IMR-90 (cell line): ENCODE results near the gene VPS8. TPM values are rescaled to one million over a fixed set of nuclear protein-coding genes. Genes with fewer than 3 reads are reported as not detected.

Experiments used
- ATAC-seq: fragments of 200-7000 bp; cut with Tn5 transposase; 2 replicates; pipeline ENCODE4 v1.9.1; 2020; ENCODE audit warnings: low read depth, mild to moderate bottlenecking, moderate library complexity
- BruUV-seq: library from RNA; stranded (reverse); fragments of 400-500 nt; replicated peaks from 2 replicates; lab custom pipeline; 2021; lab: Mats Ljungman, UMichigan
- CTCF ChIA-PET: fragments of 300-600 bp; formaldehyde crosslinking; extraction: SDS; loops from one replicate; lab custom pipeline; 2021; ENCODE audit warnings: antibody characterized with exemption; lab: Yijun Ruan, JAX
- POLR2A ChIA-PET: fragments of 300-600 bp; sonication (Branson Sonifier 250); formaldehyde crosslinking; loops from one replicate; lab custom pipeline; 2022; ENCODE audit warnings: antibody characterized with exemption; ENCODE audit not compliant: unreplicated experiment; lab: Charles Lee
- DNase-seq: peaks from one replicate; pipeline ENCODE4 v3.0.0; 2013
- H2AFZ ChIP-seq: replicated peaks from 2 replicates; pipeline ENCODE3; 2013; ENCODE audit warnings: low read length, mild to moderate bottlenecking; ENCODE audit not compliant: poor library complexity
- H2AK5ac ChIP-seq: 2 replicates; pipeline ENCODE4 v1.6.1; 2013; ENCODE audit warnings: low read depth, low read length, inconsistent platforms
- H2AK9ac ChIP-seq: replicated peaks from 2 replicates; pipeline ENCODE3; 2013; ENCODE audit warnings: mild to moderate bottlenecking, low read depth, low read length, moderate library complexity; ENCODE audit not compliant: poor library complexity
- H2BK120ac ChIP-seq: 2 replicates; pipeline ENCODE4 v1.6.1; 2013; ENCODE audit warnings: low read depth, low read length, inconsistent platforms
- H2BK15ac ChIP-seq: 3 replicates; pipeline ENCODE4 v1.6.1; 2013; ENCODE audit warnings: low read depth, low read length, inconsistent platforms
- H2BK20ac ChIP-seq: 2 replicates; pipeline ENCODE4 v1.6.1; 2013; ENCODE audit warnings: low read depth, mild to moderate bottlenecking, inconsistent platforms, low read length, moderate library complexity
- H2BK5ac ChIP-seq: 2 replicates; pipeline ENCODE4 v1.6.1; 2013; ENCODE audit warnings: mild to moderate bottlenecking, low read depth, low read length, inconsistent platforms; ENCODE audit not compliant: poor library complexity, severe bottlenecking
- H3K14ac ChIP-seq: replicated peaks from 2 replicates; pipeline ENCODE4 v1.6.1; 2013; ENCODE audit warnings: low read depth, low read length, inconsistent platforms
- H3K18ac ChIP-seq: 2 replicates; pipeline ENCODE4 v1.6.1; 2013; ENCODE audit warnings: low read depth, low read length, control low read depth
- H3K23ac ChIP-seq: 2 replicates; pipeline ENCODE4 v1.6.1; 2013; ENCODE audit warnings: low read depth, low read length, inconsistent platforms
- H3K27ac ChIP-seq: 2 replicates; pipeline ENCODE4 v1.5.1; 2013; ENCODE audit warnings: mild to moderate bottlenecking, control low read depth, low read length; ENCODE audit not compliant: insufficient read depth
- H3K27me3 ChIP-seq: 2 replicates; pipeline ENCODE4 v1.6.1; 2013; ENCODE audit warnings: low read length; ENCODE audit not compliant: control insufficient read depth, insufficient read depth
- H3K36me3 ChIP-seq: 2 replicates; pipeline ENCODE4 v1.6.1; 2013; ENCODE audit warnings: low read length, mixed read lengths; ENCODE audit not compliant: control insufficient read depth, insufficient read depth
- H3K4ac ChIP-seq: 2 replicates; pipeline ENCODE4 v1.6.1; 2013; ENCODE audit warnings: low read depth, low read length, inconsistent platforms
- H3K4me1 ChIP-seq: 2 replicates; pipeline ENCODE4 v1.6.1; 2013; ENCODE audit warnings: low read length, mixed read lengths; ENCODE audit not compliant: control insufficient read depth, insufficient read depth
- H3K4me2 ChIP-seq: 2 replicates; pipeline ENCODE4 v1.6.1; 2013; ENCODE audit warnings: low read depth, mild to moderate bottlenecking, control low read depth, low read length, moderate library complexity
- H3K4me3 ChIP-seq: 2 replicates; pipeline ENCODE4 v1.5.1; 2013; ENCODE audit warnings: low read depth, mild to moderate bottlenecking, control low read depth, low read length, moderate library complexity; ENCODE audit not compliant: insufficient read depth
- H3K56ac ChIP-seq: 2 replicates; pipeline ENCODE4 v1.6.1; 2013; ENCODE audit warnings: low read length, inconsistent platforms; ENCODE audit not compliant: insufficient read depth; ENCODE audit errors: extremely low read depth
- H3K79me1 ChIP-seq, 2 experiments: 2 replicates each; pipeline ENCODE4 v1.6.1; 2013; ENCODE audit warnings: low read length in 2 of 2, inconsistent platforms in 1 of 2, low read depth in 1 of 2
- H3K9ac ChIP-seq: 2 replicates; pipeline ENCODE4 v1.6.1; 2013; ENCODE audit warnings: low read depth, low read length, control low read depth
- H3K9me1 ChIP-seq: 2 replicates; pipeline ENCODE4 v1.6.1; 2013; ENCODE audit warnings: low read length, inconsistent platforms; ENCODE audit not compliant: insufficient read depth
- H3K9me3 ChIP-seq: 2 replicates; pipeline ENCODE4 v1.6.1; 2013; ENCODE audit warnings: low read length; ENCODE audit not compliant: control insufficient read depth, insufficient read depth
- H4K20me1 ChIP-seq: 2 replicates; pipeline ENCODE4 v1.6.1; 2013; ENCODE audit warnings: low read length, inconsistent platforms; ENCODE audit not compliant: insufficient read depth
- H4K5ac ChIP-seq: 2 replicates; pipeline ENCODE4 v1.6.1; 2013; ENCODE audit warnings: mild to moderate bottlenecking, low read depth, low read length, control low read depth
- H4K8ac ChIP-seq, 2 experiments: 2 replicates each; pipeline ENCODE4 v1.6.1; 2013; ENCODE audit warnings: low read depth in 2 of 2, low read length in 2 of 2, control low read depth in 1 of 2, inconsistent platforms in 1 of 2
- H4K91ac ChIP-seq: 2 replicates; pipeline ENCODE4 v1.6.1; 2013; ENCODE audit warnings: low read depth, low read length, inconsistent platforms; ENCODE audit not compliant: insufficient read depth
- SMC3 ChIP-seq: fragments of 150-350 bp; IDR thresholded peaks from 2 replicates; pipeline ENCODE4 v1.6.1; 2016; ENCODE audit warnings: low read depth, mild to moderate bottlenecking, antibody characterized with exemption, low read length, moderate library complexity
- WGBS, 2 experiments: methylation state at CpG; one replicate each; pipeline versions ENCODE4 v1.1.5 to v1.1.7; 2013; ENCODE audit warnings: missing lambda C conversion rate in 2 of 2; ENCODE audit not compliant: insufficient read length in 1 of 2; ENCODE audit errors: extremely low coverage in 2 of 2; 5-methylcytosine and 5-hydroxymethylcytosine counted together
- dilution Hi-C: fragments of 300-500 bp; cut with HindIII; formaldehyde crosslinking; loops from one replicate; pipeline ENCODE4 v1.14.3; 2018; ENCODE audit warnings: low sequenced_read_pairs; ENCODE audit not compliant: unreplicated experiment
- in situ Hi-C: fragments of 300-500 bp; cut with MboI; formaldehyde crosslinking; loops from 3 replicates; pipeline ENCODE4 v1.14.3; 2019; ENCODE audit warnings: low sequenced_read_pairs, inconsistent platforms, mixed read lengths
- intact Hi-C: fragments of 100-400 bp; cut with micrococcal nuclease; formaldehyde crosslinking; loops from 2 replicates; pipeline ENCODE4 v1.10.0; 2022
- polyA plus RNA-seq, 3 experiments: library from polyadenylated mRNA; depleted of rRNA; stranded (reverse); fragments of >200 nt; gene quantifications; 2 replicates each; pipeline ENCODE4 v1.2.3, GENCODE V29; 2012; ENCODE audit warnings: low replicate concordance in 1 of 3
- total RNA-seq: library from RNA; depleted of rRNA; stranded (reverse); fragments of >200 nt; gene quantifications from 2 replicates; pipeline ENCODE4 v1.2.3, GENCODE V29; 2012

VPS8 gene
- total and polyA plus RNA-seq, 2 of the 4 experiments (the other 2 are of a cell fraction) = 14.0 to 56.1 TPM

- BruUV-seq = no TSS peak
- no peak for TF ChIP-seq SMC3
- Histone ChIP-seq H3K9me3 (no peaks in the 10 kb centered on the region), H2AFZ (no peak overlapping the region), H4K20me1 (no peaks in the 10 kb centered on the region), H4K91ac (no peak overlapping the region), H2BK5ac (no peak overlapping the region), H3K27ac (no peak overlapping the region), H3K9me1 (no peaks in the 10 kb centered on the region), H2BK15ac (no peak overlapping the region), H2AK5ac (no peak overlapping the region), H3K23ac (no peak overlapping the region), H3K4me2 (no peak overlapping the region), H2BK120ac (no peak overlapping the region), H3K56ac (no peak overlapping the region), H2AK9ac (no peak overlapping the region), H4K5ac (no peak overlapping the region), H3K4me1 (no peaks in the 10 kb centered on the region), H4K8ac (no peak overlapping the region), H3K27me3 (no peaks in the 10 kb centered on the region), H3K14ac (no peak overlapping the region), H3K4ac (no peak overlapping the region), H3K18ac (no peak overlapping the region), H3K4me3 (no peak overlapping the region), H3K9ac (no peak overlapping the region), H3K36me3 (peaks cover 4% of the 10 kb centered on the region), H2BK20ac (no peak overlapping the region), H3K79me1 (no peaks in the 10 kb centered on the region)
- DNase-seq (no peak), ATAC-seq (no peak)
- WGBS, 2 experiments = no CpG with 5 or more reads among the region's 3 CpGs
- CTCF ChIA-PET = no interaction called here
- intact Hi-C loops (no loop called here), dilution Hi-C loops (no loop called here), in situ Hi-C loops (no loop called here)
- POLR2A ChIA-PET = no interaction called here
Measured at GRCh38 chr3:184986366-184986889, 174.5 kb downstream of the VPS8 start.
